HG03571 (cell line): ENCODE data around the gene GNAT2.

Source experiments
- ATAC-seq: cut with Tn5 transposase; IDR thresholded peaks from one replicate; pipeline ENCODE4 v1.9.1; 2021; ENCODE audit not compliant: unreplicated experiment

GNAT2 gene

GRCh38 chr1:109628540-109629321, 9.3 kb upstream of the GNAT2 start:
- no peak for ATAC-seq

GRCh38 chr1:109627692-109628399, 8.4 kb upstream of the GNAT2 start:
- no peak for ATAC-seq

DNA sequence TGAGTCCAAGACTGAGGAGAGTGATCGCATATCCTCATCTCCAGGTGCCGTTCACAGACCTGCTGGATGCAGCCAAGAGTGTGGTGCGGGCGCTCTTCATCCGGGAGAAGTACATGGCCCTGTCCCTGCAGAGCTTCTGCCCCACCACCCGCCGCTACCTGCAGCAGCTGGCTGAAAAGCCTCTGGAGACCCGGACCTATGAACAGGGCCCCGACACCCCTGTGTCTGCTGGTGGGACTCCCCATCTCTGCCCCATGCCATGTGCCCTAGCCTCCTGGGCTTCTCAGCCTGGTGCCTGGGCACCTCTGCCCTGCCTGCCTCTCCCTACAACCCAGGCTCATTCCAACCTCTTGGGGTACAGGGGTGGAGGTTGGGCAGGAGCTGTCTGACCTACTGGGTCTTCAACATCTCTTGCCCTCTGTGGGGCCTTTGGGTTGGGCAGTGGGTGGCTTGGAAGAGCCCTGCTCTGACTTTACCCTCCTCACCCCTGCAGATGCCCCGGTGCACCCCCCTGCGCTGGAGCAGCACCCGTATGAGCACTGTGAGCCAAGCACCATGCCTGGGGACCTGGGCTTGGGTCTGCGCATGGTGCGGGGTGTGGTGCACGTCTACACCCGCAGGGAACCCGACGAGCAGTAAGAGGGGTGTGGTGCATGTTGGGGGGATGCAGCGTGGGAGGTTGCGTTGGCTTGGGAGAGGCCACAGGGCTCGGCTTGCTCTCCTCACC, 7.4 kb upstream of the GNAT2 start:
- ATAC-seq, result no peak

DNA sequence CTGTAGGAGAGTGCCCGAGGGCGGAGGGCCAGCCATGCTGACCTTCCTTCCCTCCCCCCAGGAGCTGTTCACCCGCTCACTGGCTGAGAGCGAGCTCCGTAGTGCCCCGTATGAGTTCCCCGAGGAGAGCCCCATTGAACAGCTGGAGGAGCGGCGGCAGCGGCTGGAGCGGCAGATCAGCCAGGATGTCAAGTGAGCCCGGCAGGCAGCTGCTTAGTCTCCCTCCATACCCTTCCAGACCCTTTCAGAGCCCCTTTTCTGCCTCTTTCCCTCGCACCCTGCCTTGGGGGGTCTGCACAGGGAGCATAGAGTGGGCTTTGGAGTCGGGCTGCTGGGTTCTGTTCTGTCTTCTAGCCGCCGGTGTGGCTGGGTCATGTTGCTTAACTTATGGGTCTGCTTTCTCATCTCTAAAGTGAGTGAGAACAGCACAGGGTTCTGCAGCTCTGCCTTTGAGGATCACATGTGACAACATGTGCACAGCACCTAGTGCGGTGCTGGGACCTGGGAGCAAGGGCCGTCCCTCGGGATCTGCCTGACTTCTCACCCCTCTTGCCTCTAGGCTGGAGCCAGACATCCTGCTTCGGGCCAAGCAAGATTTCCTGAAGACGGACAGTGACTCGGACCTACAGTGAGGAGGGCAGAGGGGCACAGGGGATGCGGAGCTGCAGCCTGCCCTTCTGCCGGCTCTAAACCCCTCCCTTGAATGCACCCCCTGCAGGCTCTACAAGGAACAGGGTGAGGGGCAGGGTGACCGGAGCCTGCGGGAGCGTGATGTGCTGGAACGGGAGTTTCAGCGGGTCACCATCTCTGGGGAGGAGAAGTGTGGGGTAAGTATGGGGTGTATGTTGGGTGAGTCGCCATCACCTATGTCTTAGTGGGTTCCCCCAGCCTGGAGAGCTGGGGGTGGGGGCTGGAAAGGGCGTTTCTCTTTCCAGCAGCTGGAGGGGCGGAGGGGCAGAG, 6.5 kb upstream of the GNAT2 start:
- no peak for ATAC-seq

GRCh38 chr1:109625176-109625575, 5.8 kb upstream of the GNAT2 start:
- no peak for ATAC-seq

GRCh38 chr1:109624201-109625010, 5.0 kb upstream of the GNAT2 start:
- ATAC-seq, result no peak

GRCh38 chr1:109623601-109624161, 4.3 kb upstream of the GNAT2 start:
- no peak for ATAC-seq

DNA sequence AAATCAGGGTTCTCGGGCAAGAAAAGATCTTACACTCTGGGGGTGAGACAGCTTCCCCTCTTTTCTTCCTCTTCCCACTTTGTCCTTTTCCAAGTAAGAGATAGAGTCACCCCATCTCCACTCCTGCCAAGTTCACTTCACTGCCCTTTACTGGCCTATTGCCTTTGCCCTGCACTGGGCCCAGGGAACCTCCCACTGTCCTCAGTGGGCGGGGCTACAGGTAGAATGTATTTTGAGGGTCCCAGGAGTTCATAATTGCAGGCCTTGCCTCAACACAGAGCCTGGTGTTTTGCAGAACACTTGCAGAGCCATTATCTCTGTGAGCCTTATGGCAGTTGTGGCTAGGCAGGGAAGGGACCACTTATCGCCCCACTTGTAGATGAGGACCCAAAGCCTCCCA, 3.5 kb upstream of the GNAT2 start:
- ATAC-seq, result no peak

DNA sequence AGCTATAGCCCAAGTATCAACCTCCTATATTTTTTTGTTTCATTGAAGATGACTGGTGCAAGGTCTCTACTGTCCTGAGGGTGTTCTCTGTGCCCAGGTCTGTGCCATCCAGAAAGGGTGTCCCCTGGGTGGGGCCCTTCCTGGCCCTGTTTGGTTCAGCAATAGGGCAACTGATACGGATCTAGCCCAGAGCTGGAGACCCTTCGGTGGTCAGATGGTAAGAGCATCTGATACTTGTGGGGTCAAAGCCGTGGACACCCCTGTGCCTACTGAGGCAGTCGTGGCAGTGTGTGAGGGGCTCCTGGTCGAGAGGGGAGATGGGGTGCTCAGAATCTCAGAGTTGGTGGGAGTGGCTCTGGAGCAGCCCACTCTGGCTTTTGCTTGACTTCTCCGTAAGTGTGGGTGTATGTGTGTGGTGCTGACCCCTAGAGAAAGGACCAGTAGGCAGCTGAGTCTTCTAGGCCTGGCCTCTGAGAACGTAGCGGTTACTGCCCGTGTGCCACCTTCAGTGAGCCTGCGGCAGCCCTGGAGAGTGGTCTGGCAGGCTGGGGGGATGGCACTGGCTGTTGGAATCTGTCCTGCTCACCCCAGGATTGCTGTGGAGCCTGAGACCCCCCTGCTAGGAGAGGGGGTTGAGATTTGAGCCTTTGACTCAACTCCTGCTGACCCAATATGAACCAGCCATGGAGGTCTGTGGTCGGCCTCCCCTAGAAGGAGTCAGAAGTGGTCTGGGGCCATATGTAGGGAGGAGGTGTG, 2.9 kb upstream of the GNAT2 start:
- ATAC-seq, result no peak

DNA sequence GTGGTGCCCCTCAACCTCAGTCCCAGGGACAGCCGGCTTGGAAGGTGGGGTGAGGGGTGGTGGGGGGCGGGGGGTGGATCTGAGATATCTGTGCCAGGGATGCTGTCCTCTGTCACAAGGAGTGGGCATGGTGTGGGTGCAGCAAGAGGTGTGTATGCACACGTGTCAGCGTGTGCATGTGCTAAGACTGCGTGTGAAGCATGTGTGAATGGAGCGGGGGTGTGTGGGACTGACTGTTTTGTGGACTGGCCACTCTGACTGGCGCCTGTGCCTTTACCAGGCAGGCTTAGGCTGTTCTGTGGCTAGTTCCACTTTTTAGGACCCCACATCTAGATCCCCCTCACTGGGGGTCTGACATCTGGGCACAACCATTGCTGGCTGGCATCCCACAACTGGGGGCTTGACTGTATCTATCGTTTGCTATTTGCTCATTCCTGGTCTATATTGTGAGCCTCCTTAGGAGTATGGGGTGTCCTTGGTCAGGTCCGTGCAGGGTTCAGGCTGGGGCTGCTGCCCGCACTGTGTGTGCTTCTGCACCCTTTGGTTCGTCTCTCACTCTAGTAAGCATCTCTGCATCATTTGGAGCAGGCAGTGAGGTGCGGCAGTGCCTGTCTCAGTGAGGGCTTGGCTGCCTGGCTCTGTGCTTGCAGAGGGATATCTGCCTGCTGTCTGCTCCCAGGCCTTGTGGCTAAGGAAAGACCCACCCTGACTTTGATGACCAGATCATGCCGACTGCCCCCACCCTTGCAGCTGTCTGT, 2.1 kb upstream of the GNAT2 start:
- no peak for ATAC-seq

GRCh38 chr1:109620841-109621286, 1.4 kb upstream of the GNAT2 start:
- ATAC-seq, result peak; percentile 65

- no peak for ATAC-seq
These were observed 980 bp upstream of the GNAT2 start for GRCh38 chr1:109620401-109620791.

GRCh38 chr1:109618661-109619575, 498 bp downstream of the GNAT2 start:
- no peak for ATAC-seq

DNA sequence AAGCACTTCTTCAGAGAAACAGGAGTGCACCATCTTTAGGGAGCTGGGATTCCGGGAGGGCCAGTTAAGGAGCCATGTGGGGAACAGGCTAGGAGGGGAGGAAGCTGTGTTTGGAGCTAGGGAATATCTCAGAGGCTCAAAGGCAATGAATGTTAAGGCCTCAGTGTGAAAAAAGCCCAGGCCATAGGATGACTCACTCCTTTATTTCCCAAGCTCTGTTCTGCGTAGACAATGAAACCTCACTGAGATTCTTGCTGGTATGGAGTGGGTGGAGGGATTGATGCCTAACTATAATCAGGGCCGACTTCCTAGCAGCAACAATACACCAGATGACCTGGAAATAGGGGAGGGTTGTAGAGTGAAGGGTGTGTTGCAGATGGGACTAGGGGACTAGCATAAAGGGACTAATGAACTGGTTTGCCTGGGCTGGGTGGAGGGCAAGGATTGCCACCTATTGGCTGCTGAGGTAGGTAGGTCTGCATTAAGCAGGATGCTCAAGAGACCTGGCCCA, 2.1 kb downstream of the GNAT2 start:
- no peak for ATAC-seq

GRCh38 chr1:109616391-109616790, 3.0 kb downstream of the GNAT2 start:
- ATAC-seq, result no peak

GRCh38 chr1:109615879-109616278, 3.5 kb downstream of the GNAT2 start:
- ATAC-seq, result no peak
